Astrocyte (in vitro differentiated cells and primary cell): ENCODE results near the gene FOXP3. TPM values are rescaled to one million over a fixed set of nuclear protein-coding genes. Genes with fewer than 3 reads are reported as not detected.

Experiments
- DNase-seq: peaks from one replicate; pipeline ENCODE4 v3.0.0-alpha.2; 2010; ENCODE audit warnings: low read depth
- FAIRE-seq: peaks from 2 replicates; lab custom pipeline; 2011; peaks lifted over from hg19 to GRCh38; lab: Jason Lieb, UNC
- H2AFZ ChIP-seq: 2 replicates; pipeline ENCODE4 v1.6.0; 2012; ENCODE audit warnings: low read depth, low read length, inconsistent platforms
- H3K27ac ChIP-seq: 2 replicates; pipeline ENCODE4 v1.5.1; 2011; ENCODE audit warnings: low read depth, low read length, inconsistent platforms
- H3K27me3 ChIP-seq: 2 replicates; pipeline ENCODE4 v1.6.0; 2011; ENCODE audit warnings: low read length, inconsistent platforms; ENCODE audit not compliant: insufficient read depth
- H3K36me3 ChIP-seq: 2 replicates; pipeline ENCODE4 v1.5.1; 2011; ENCODE audit warnings: low read length, inconsistent platforms; ENCODE audit not compliant: insufficient read depth
- H3K4me1 ChIP-seq: 2 replicates; pipeline ENCODE4 v1.5.1; 2011; ENCODE audit warnings: low read length, inconsistent platforms; ENCODE audit not compliant: insufficient read depth
- H3K4me2 ChIP-seq: 2 replicates; pipeline ENCODE4 v1.6.0; 2012; ENCODE audit warnings: low read length, inconsistent platforms
- H3K4me3 ChIP-seq: 2 replicates; pipeline ENCODE4 v1.5.1; 2011; ENCODE audit warnings: low read depth, mild to moderate bottlenecking, low read length, inconsistent platforms; ENCODE audit not compliant: insufficient read depth
- H3K79me2 ChIP-seq: 2 replicates; pipeline ENCODE4 v1.6.0; 2012; ENCODE audit warnings: mild to moderate bottlenecking, low read length, inconsistent platforms; ENCODE audit not compliant: insufficient read depth
- H3K9ac ChIP-seq: 2 replicates; pipeline ENCODE4 v1.6.0; 2012; ENCODE audit warnings: mild to moderate bottlenecking, low read length, inconsistent platforms
- H3K9me3 ChIP-seq: 2 replicates; pipeline ENCODE4 v1.5.1; 2012; ENCODE audit warnings: low read depth, mild to moderate bottlenecking, low read length, inconsistent platforms; ENCODE audit not compliant: insufficient read depth
- H4K20me1 ChIP-seq: 2 replicates; pipeline ENCODE4 v1.6.0; 2012; ENCODE audit warnings: low read length, inconsistent platforms; ENCODE audit not compliant: insufficient read depth
- H3K27ac Mint-ChIP-seq: one replicate; pipeline ENCODE4 v1.8.0; 2021; ENCODE audit warnings: mild to moderate bottlenecking, mixed read lengths; ENCODE audit not compliant: unreplicated experiment
- H3K27me3 Mint-ChIP-seq: one replicate; pipeline ENCODE4 v1.8.0; 2021; ENCODE audit warnings: low read depth, mixed read lengths; ENCODE audit not compliant: unreplicated experiment
- H3K36me3 Mint-ChIP-seq: one replicate; pipeline ENCODE4 v1.8.0; 2021; ENCODE audit warnings: low read depth, mixed read lengths; ENCODE audit not compliant: unreplicated experiment
- H3K4me1 Mint-ChIP-seq: one replicate; pipeline ENCODE4 v1.8.0; 2021; ENCODE audit warnings: low read depth, mixed read lengths; ENCODE audit not compliant: unreplicated experiment
- H3K4me3 Mint-ChIP-seq: one replicate; pipeline ENCODE4 v1.8.0; 2021; ENCODE audit warnings: mild to moderate bottlenecking, moderate library complexity, mixed read lengths; ENCODE audit not compliant: unreplicated experiment
- H3K9me3 Mint-ChIP-seq: one replicate; pipeline ENCODE4 v1.8.0; 2021; ENCODE audit warnings: mild to moderate bottlenecking, mixed read lengths; ENCODE audit not compliant: unreplicated experiment
- CTCF ChIP-seq: IDR thresholded peaks from 2 replicates; pipeline ENCODE4 v1.5.1; 2011; ENCODE audit warnings: low read depth, mild to moderate bottlenecking, inconsistent platforms, low read length, moderate library complexity; ENCODE audit not compliant: insufficient read depth
- EZH2 ChIP-seq: IDR thresholded peaks from 2 replicates; pipeline ENCODE4 v1.6.1; 2012; ENCODE audit warnings: mild to moderate bottlenecking, low read length, inconsistent platforms; ENCODE audit not compliant: insufficient read depth
- total RNA-seq: library from RNA; stranded (reverse); gene quantifications from 2 replicates; pipeline ENCODE4 v1.2.1, GENCODE V29; 2021

Gene FOXP3
- total RNA-seq, 1 donor from 2014 or later, result 0.09 TPM

- no peak overlapping the region for H3K4me3 ChIP-seq
- no peak overlapping the region for H3K27ac Mint-ChIP-seq
- H3K36me3 Mint-ChIP-seq, result no peaks in the 10 kb centered on the region
- H3K4me2 ChIP-seq, result no peak overlapping the region
- no peaks in the 10 kb centered on the region for H3K4me1 Mint-ChIP-seq
- DNase-seq (no peak), FAIRE-seq (no peak)
- H3K27ac ChIP-seq, result no peak overlapping the region
- H3K27me3 ChIP-seq, result no peaks in the 10 kb centered on the region
- H3K27me3 Mint-ChIP-seq, result peaks cover 10% of the 10 kb centered on the region
- TF ChIP-seq CTCF (no peak), EZH2 (no peak)
- H3K79me2 ChIP-seq, result no peaks in the 10 kb centered on the region
- H3K9ac ChIP-seq, result no peak overlapping the region
- H2AFZ ChIP-seq, result no peak overlapping the region
- H3K4me1 ChIP-seq, result no peaks in the 10 kb centered on the region
- H3K4me3 Mint-ChIP-seq, result no peak overlapping the region
- H3K36me3 ChIP-seq, result no peaks in the 10 kb centered on the region
- H3K9me3 Mint-ChIP-seq, result peaks cover 2% of the 10 kb centered on the region
- no peaks in the 10 kb centered on the region for H4K20me1 ChIP-seq
- no peaks in the 10 kb centered on the region for H3K9me3 ChIP-seq
These were observed 53.4 kb downstream of the FOXP3 start for GRCh38 chrX:49211074-49211473.

GRCh38 chrX:49210406-49210805 is 54.1 kb downstream of the FOXP3 start:
- H3K4me2 ChIP-seq, result no peak overlapping the region
- H2AFZ ChIP-seq, result no peak overlapping the region
- no peaks in the 10 kb centered on the region for H3K4me1 Mint-ChIP-seq
- no peaks in the 10 kb centered on the region for H3K36me3 Mint-ChIP-seq
- no peak overlapping the region for H3K4me3 Mint-ChIP-seq
- H3K27ac Mint-ChIP-seq, result no peak overlapping the region
- TF ChIP-seq CTCF (no peak), EZH2 (no peak)
- no peaks in the 10 kb centered on the region for H3K36me3 ChIP-seq
- H3K4me1 ChIP-seq, result no peaks in the 10 kb centered on the region
- no peaks in the 10 kb centered on the region for H3K9me3 ChIP-seq
- H4K20me1 ChIP-seq, result no peaks in the 10 kb centered on the region
- H3K4me3 ChIP-seq, result no peak overlapping the region
- H3K27me3 Mint-ChIP-seq, result peaks cover 8% of the 10 kb centered on the region
- H3K79me2 ChIP-seq, result no peaks in the 10 kb centered on the region
- H3K9ac ChIP-seq, result no peak overlapping the region
- H3K27ac ChIP-seq, result no peak overlapping the region
- no peaks in the 10 kb centered on the region for H3K27me3 ChIP-seq
- H3K9me3 Mint-ChIP-seq, result peaks cover 2% of the 10 kb centered on the region
- FAIRE-seq (no peak), DNase-seq (no peak)

GRCh38 chrX:49209434-49210251 is 54.9 kb downstream of the FOXP3 start:
- Mint-ChIP-seq H3K27me3 (peaks cover 7% of the 10 kb centered on the region), H3K27ac (no peak overlapping the region), H3K4me1 (no peaks in the 10 kb centered on the region), H3K4me3 (no peak overlapping the region), H3K9me3 (peaks cover 2% of the 10 kb centered on the region), H3K36me3 (no peaks in the 10 kb centered on the region)
- FAIRE-seq (no peak), DNase-seq (no peak)
- H3K36me3 ChIP-seq, result no peaks in the 10 kb centered on the region
- no peak overlapping the region for H3K27ac ChIP-seq
- H3K9me3 ChIP-seq, result no peaks in the 10 kb centered on the region
- no peaks in the 10 kb centered on the region for H4K20me1 ChIP-seq
- H3K4me1 ChIP-seq, result no peaks in the 10 kb centered on the region
- TF ChIP-seq CTCF (no peak), EZH2 (no peak)
- no peaks in the 10 kb centered on the region for H3K27me3 ChIP-seq
- no peaks in the 10 kb centered on the region for H3K79me2 ChIP-seq
- no peak overlapping the region for H3K4me3 ChIP-seq
- no peak overlapping the region for H3K9ac ChIP-seq
- no peak overlapping the region for H3K4me2 ChIP-seq
- no peak overlapping the region for H2AFZ ChIP-seq
